Dermis lymphatic vessel endothelial cell (primary cell): ENCODE data around the gene PML. TPM values are rescaled to one million over a fixed set of nuclear protein-coding genes. Genes with fewer than 3 reads are reported as not detected.

Experiments
- total RNA-seq: library from RNA; depleted of rRNA; stranded (reverse); fragments of >200 nt; gene quantifications from 2 replicates; pipeline ENCODE4 v1.2.1, GENCODE V29; 2014

PML gene
- total RNA-seq = 28.1 and 35.8 TPM in 2 replicates

GRCh38 chr15:73994413-73994883, at the start of gene PML:
Gene PML, plus strand, starts transcription at chr15:73994716. Its CDS starts 97 bp downstream, at chr15:73994813.

GRCh38 chr15:73991726-73992593, 2.6 kb upstream of the PML start, which contains the start of gene STOML1:
Gene STOML1, minus strand, starts transcription at chr15:73992295. Its CDS starts 72 bp downstream, at chr15:73992223.

GRCh38 chr15:74082450-74082849, 87.9 kb downstream of the PML start, which contains the start of gene GOLGA6A:
Gene GOLGA6A, minus strand, starts transcription at chr15:74082550. Its CDS starts 41 bp downstream, at chr15:74082509.

Other genes with a start within 250 kb of the PML start
- 0.43 and 0.60 TPM in 2 replicates for gene INSYN1, start 241.4 kb upstream of the PML start, total RNA-seq
- gene TBC1D21, start 121.2 kb upstream of the PML start, total RNA-seq = not detected in 2 replicates
- 0.17 and 0.98 TPM in 2 replicates for gene LOXL1, start 68.3 kb upstream of the PML start, total RNA-seq
- 8.1 and 17.0 TPM in 2 replicates for gene STOML1, start 2.4 kb upstream of the PML start, total RNA-seq
- gene GOLGA6A, start 87.8 kb downstream of the PML start, total RNA-seq = not detected in 2 replicates
- gene ISLR2, start 135.9 kb downstream of the PML start, total RNA-seq = 0.09 and 0.11 TPM in 2 replicates
- gene ISLR, start 179.0 kb downstream of the PML start, total RNA-seq = 0.11 and 0.17 TPM in 2 replicates
- 0.11 TPM in 1 of 2 replicates, not detected in the other for gene STRA6, start 208.1 kb downstream of the PML start, total RNA-seq
- gene CCDC33, start 241.6 kb downstream of the PML start, total RNA-seq = not detected in 2 replicates